Thymus (tissue), 11 donors: Measurements from ENCODE around the gene FMNL2. TPM values are rescaled to one million over a fixed set of nuclear protein-coding genes. Genes with fewer than 3 reads are reported as not detected.

Experiments used
- DNase-seq, 9 donors: peaks; one replicate each; pipeline ENCODE4 v3.0.0-alpha.2; 2013; ENCODE audit warnings: low spot score in 9 of 9, low read depth in 6 of 9, missing footprints in 1 of 9
- H3K27ac ChIP-seq, 2 donors: one replicate each; pipeline ENCODE4 v1.5.1; 2013; ENCODE audit warnings: control low read depth in 1 of 2, low read depth in 1 of 2, low read length in 1 of 2, mild to moderate bottlenecking in 1 of 2, moderate library complexity in 1 of 2
- H3K27me3 ChIP-seq, 2 donors: one replicate each; pipeline ENCODE4 v1.5.1; 2013; ENCODE audit warnings: low read length in 1 of 2; ENCODE audit not compliant: control insufficient read depth in 2 of 2, insufficient read depth in 1 of 2
- H3K36me3 ChIP-seq, 2 donors: one replicate each; pipeline ENCODE4 v1.5.1; 2013; ENCODE audit warnings: low read length in 1 of 2, mild to moderate bottlenecking in 1 of 2, moderate library complexity in 1 of 2; ENCODE audit not compliant: control insufficient read depth in 2 of 2, insufficient read depth in 2 of 2
- H3K4me1 ChIP-seq, 2 donors: one replicate each; pipeline ENCODE4 v1.5.1; 2013; ENCODE audit warnings: low read length in 2 of 2; ENCODE audit not compliant: control insufficient read depth in 2 of 2, insufficient read depth in 2 of 2
- H3K4me3 ChIP-seq, 2 donors: one replicate each; pipeline ENCODE4 v1.5.1; 2013; ENCODE audit warnings: low read length in 2 of 2, control low read depth in 1 of 2, mild to moderate bottlenecking in 1 of 2
- H3K9me3 ChIP-seq, 2 donors: one replicate each; pipeline ENCODE4 v1.5.1; 2013; ENCODE audit warnings: low read length in 1 of 2, mild to moderate bottlenecking in 1 of 2; ENCODE audit not compliant: control insufficient read depth in 2 of 2, insufficient read depth in 1 of 2
- WGBS: extraction: QIAGEN DNeasy Blood & Tissue Kit; methylation state at CpG from one replicate; pipeline ENCODE4 v1.1.7; 2013; 5-methylcytosine and 5-hydroxymethylcytosine counted together
- polyA plus RNA-seq: library from polyadenylated mRNA; stranded (reverse); fragments of 200-250 nt; gene quantifications from one replicate; pipeline ENCODE4 v1.2.3, GENCODE V29; 2013
- total RNA-seq: library from RNA; stranded (reverse); fragments of 120-200 nt; gene quantifications from one replicate; pipeline ENCODE4 v1.2.4, GENCODE V29; 2013
- donor health status: healthy.

FMNL2 gene
- total and polyA plus RNA-seq, 2 donors, result 18.9 to 61.3 TPM

- Histone ChIP-seq H3K4me3 (no peak overlapping the region), H3K9me3 (no peaks in the 10 kb centered on the region), H3K36me3 (no peaks in the 10 kb centered on the region), H3K27me3 (no peaks in the 10 kb centered on the region), H3K27ac (no peak overlapping the region), H3K4me1 (no peaks in the 10 kb centered on the region)
- no peak for DNase-seq
- WGBS, result 97% methylated on average over 4 of the region's 4 CpGs
These were observed 243.6 kb downstream of the FMNL2 start for GRCh38 chr2:152578573-152578972.

DNA sequence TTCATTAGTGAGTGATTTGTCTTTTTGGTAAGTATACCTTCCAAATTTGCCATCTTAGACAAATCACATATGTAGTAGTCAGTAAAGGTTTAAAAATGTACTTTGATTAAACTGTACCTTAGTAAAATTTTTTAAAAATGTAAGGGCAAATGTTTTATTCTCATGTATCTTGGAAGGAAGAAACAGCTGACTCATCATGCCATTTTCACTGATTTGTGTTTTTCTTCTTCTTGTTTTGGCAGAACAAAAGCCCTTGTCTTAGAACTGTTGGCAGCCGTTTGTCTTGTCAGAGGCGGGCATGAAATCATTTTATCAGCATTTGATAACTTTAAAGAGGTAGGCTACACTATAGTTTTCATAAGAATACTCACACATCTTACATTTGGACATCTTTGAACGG is 245.7 kb downstream of the FMNL2 start:
- no peak for DNase-seq
- Histone ChIP-seq H3K4me3 (no peak overlapping the region), H3K36me3 (no peaks in the 10 kb centered on the region), H3K27me3 (no peaks in the 10 kb centered on the region), H3K27ac (no peak overlapping the region), H3K4me1 (no peaks in the 10 kb centered on the region), H3K9me3 (no peaks in the 10 kb centered on the region)
- 72% methylated on average over 3 of the region's 3 CpGs for WGBS

GRCh38 chr2:152581360-152581759 is 246.4 kb downstream of the FMNL2 start:
- no peak for DNase-seq
- Histone ChIP-seq H3K4me3 (no peak overlapping the region), H3K36me3 (no peaks in the 10 kb centered on the region), H3K27ac (no peak overlapping the region), H3K4me1 (no peaks in the 10 kb centered on the region), H3K9me3 (no peaks in the 10 kb centered on the region), H3K27me3 (no peaks in the 10 kb centered on the region)
- 93% methylated on average over 11 of the region's 11 CpGs for WGBS

- DNase-seq, result no peak
- no peak overlapping the region for H3K4me3 ChIP-seq
- no peaks in the 10 kb centered on the region for H3K27me3 ChIP-seq
- no peaks in the 10 kb centered on the region for H3K36me3 ChIP-seq
- no peaks in the 10 kb centered on the region for H3K4me1 ChIP-seq
- 90% methylated on average over 2 of the region's 2 CpGs for WGBS
- H3K27ac ChIP-seq, result no peak overlapping the region
- no peaks in the 10 kb centered on the region for H3K9me3 ChIP-seq
These were observed 247.1 kb downstream of the FMNL2 start for GRCh38 chr2:152582081-152582480.

DNA sequence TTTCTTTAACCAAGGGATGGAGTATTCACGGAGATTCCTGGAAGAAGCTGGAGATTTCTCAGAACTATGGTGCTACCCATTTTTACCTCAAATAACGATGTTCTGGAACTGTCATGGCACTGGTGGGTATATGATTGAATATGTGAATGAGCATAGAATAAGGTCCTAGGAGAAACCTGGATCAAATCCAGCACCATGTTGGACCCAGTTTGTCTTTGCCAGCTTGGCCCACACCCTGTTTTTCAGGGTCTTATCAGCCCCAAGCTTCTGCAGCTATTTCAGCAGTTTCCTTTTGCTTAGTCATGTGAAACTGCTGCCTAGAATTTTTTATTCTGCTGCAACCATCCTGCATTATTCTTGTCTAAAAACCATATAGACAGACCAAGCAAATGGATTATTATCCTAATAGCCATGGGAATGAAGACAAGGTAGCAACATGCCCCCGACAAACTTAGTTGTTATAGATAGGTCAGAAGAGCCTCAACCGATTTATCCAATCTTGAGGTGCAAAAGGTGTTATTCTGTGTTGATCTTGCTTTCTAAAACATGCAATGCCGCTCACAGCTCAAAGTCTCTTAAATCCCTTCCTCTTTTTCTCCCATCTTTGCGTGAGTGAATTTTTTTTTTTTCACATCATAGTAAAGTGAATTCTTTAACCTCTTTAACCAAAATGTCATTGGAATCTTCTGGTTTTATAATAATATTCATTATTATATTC is 248.7 kb downstream of the FMNL2 start:
- no peak for DNase-seq
- no peak overlapping the region for H3K4me3 ChIP-seq
- H3K27ac ChIP-seq, result no peak overlapping the region
- no peaks in the 10 kb centered on the region for H3K9me3 ChIP-seq
- H3K36me3 ChIP-seq, result no peaks in the 10 kb centered on the region
- H3K4me1 ChIP-seq, result no peaks in the 10 kb centered on the region
- no peaks in the 10 kb centered on the region for H3K27me3 ChIP-seq
- 63% methylated on average over 6 of the region's 6 CpGs for WGBS

DNA sequence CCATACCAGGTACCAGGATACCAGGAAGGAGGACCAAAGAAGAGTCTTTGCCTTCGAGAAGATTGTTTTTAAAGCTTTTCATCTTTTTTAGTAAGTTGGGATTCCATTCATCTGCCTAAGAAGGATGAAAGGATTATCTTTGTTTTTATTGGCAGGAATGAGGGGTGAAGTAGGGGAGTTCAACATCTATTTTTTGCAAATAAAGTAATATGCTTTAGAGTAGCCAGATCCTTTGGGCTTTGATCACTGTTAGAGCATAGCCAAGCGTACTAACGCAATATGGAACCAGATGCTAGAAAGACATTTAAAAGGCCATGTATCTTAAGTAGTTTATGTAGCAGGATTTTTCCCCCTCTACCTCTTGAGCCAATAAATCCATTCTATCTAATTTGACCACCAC is 249.3 kb downstream of the FMNL2 start:
- H3K36me3 ChIP-seq, result no peaks in the 10 kb centered on the region
- no peak overlapping the region for H3K4me3 ChIP-seq
- no peaks in the 10 kb centered on the region for H3K4me1 ChIP-seq
- DNase-seq, result no peak
- H3K9me3 ChIP-seq, result no peaks in the 10 kb centered on the region
- WGBS, result 91% methylated on average over 3 of the region's 3 CpGs
- no peak overlapping the region for H3K27ac ChIP-seq
- H3K27me3 ChIP-seq, result no peaks in the 10 kb centered on the region

DNA sequence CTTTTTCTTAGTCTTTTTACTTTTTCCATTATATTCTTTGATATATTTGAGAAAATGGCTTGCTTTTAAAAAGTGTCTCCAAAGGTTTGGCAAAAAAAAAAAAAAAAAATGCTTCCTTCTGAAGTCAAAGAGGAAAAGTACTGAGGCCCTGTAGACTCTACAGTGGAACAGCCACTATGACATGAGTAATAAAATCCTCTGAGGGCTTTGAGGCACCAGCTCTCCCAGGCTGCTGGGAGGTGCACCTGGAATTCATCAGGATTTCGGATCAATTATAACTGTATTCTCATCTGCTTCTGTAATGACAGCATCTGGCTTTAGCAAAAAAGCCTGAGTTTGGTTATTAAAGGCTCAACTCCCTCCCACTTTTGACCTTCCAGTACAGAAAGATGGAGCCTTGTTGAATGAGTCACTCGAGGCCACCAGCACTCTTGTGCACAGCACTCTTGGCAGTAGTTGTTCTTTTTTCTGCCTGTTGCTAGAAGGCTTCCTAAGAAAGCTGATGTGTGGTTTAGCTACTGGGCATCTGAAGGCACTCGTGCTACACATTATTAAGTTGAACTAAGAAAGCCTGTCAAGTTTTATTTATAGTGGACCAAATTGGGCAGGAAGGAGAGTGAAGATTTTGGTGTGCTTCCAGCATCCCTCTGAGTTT is 251.0 kb downstream of the FMNL2 start:
- 70% methylated on average over 3 of the region's 3 CpGs for WGBS
- no peaks in the 10 kb centered on the region for H3K9me3 ChIP-seq
- no peak overlapping the region for H3K4me3 ChIP-seq
- no peaks in the 10 kb centered on the region for H3K4me1 ChIP-seq
- no peak for DNase-seq
- no peaks in the 10 kb centered on the region for H3K27me3 ChIP-seq
- H3K36me3 ChIP-seq, result no peaks in the 10 kb centered on the region
- no peak overlapping the region for H3K27ac ChIP-seq

- WGBS, result 91% methylated on average over 7 of the region's 7 CpGs
- H3K9me3 ChIP-seq, result no peaks in the 10 kb centered on the region
- H3K27ac ChIP-seq, result no peak overlapping the region
- no peaks in the 10 kb centered on the region for H3K27me3 ChIP-seq
- H3K4me3 ChIP-seq, result no peak overlapping the region
- no peaks in the 10 kb centered on the region for H3K36me3 ChIP-seq
- no peaks in the 10 kb centered on the region for H3K4me1 ChIP-seq
- DNase-seq, result no peak
These were observed 252.4 kb downstream of the FMNL2 start for GRCh38 chr2:152587187-152587947.

DNA sequence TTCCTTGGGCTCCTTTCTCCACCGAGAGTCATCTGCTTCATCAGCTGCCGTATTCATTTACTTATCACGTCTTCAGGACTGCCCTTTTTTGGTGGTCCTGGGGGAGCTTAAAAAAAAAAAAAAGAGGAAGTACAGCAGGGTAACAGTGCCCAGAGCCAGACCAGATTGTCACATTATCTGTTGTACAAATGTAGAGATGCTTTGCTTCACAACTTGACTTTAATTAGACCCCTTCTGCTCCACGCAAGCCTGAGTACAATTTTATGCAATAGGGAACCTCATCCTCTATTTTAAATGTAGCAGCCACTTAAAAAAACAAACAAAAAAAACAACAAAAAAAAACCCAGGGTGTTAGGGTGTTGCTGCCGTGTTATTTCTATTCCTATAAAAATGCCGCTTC is 254.0 kb downstream of the FMNL2 start:
- no peak overlapping the region for H3K4me3 ChIP-seq
- 73% methylated on average over 6 of the region's 6 CpGs for WGBS
- H3K27me3 ChIP-seq, result no peaks in the 10 kb centered on the region
- H3K36me3 ChIP-seq, result no peaks in the 10 kb centered on the region
- no peaks in the 10 kb centered on the region for H3K4me1 ChIP-seq
- H3K9me3 ChIP-seq, result no peaks in the 10 kb centered on the region
- DNase-seq, result no peak
- H3K27ac ChIP-seq, result no peak overlapping the region
